Tongue (tissue), 2 donors: Measurements from ENCODE around the gene PMEL. TPM values are rescaled to one million over a fixed set of nuclear protein-coding genes. Genes with fewer than 3 reads are reported as not detected.
"Not testable (repeated sequence)": the region's sequence is repeated elsewhere in the genome, so short reads cannot be mapped to it uniquely, and the experiment has no call there.

Experiments
- DNase-seq: peaks from one replicate; pipeline ENCODE4 v3.0.0-alpha.2; 2015
- total RNA-seq: library from RNA; depleted of rRNA; stranded (reverse); fragments of >200 nt; gene quantifications from one replicate; pipeline ENCODE4 v1.2.3, GENCODE V29; 2014

PMEL gene
- total RNA-seq, 1 donor from 2014 or later: 2.1 TPM

- DNase-seq: no peak
These were observed 17.5 kb upstream of the PMEL start for GRCh38 chr12:55983232-55983842.

DNA sequence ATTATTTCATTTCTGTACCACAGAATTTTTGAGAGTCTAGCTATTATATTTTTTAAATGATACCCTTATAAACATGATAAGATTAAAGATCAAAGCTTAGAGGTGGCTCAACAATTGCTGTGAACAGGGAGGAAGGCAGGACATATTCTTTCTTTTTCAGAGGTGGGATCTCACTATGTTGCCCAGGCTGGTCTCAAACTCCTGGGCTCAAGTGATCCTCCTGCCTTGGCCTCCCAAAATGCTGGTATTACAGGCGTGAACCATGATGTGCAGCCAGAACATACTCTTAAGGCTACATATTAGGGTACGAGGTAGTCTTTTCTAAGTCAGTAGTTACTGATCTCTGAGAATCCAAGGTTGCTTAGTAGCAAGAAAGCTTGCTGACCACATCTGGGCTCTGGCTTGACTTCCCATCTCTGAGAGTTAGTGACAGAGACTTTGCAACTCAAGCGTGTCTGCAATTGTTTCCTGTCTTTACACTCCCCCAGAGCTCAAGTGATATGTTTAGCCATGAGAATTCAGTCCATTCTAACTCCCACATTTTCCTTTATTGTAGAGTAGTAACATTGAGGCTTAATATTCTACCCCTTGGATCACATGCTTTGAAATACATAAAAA is 16.6 kb upstream of the PMEL start:
- no peak for DNase-seq

DNA sequence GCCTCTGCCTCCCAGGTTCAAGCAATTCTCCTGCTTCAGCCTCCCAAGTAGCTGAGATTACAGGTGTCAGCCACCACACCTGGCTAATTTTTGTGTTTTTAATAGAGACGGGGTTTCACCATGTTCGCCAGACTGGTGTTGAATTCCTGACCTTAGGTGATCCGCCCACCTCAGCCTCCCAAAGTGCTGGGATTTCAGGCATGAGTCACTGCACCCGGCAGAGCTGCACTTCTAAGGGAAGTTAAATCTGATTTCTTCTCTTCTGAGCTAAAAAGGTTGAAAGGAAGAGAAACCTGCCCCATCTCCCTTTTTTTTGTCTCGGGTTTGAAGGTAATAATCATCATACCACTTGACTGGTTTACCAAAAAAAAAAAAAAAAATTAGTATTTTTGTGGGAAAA is 16.0 kb upstream of the PMEL start:
- DNase-seq: not testable (repeated sequence)

DNA sequence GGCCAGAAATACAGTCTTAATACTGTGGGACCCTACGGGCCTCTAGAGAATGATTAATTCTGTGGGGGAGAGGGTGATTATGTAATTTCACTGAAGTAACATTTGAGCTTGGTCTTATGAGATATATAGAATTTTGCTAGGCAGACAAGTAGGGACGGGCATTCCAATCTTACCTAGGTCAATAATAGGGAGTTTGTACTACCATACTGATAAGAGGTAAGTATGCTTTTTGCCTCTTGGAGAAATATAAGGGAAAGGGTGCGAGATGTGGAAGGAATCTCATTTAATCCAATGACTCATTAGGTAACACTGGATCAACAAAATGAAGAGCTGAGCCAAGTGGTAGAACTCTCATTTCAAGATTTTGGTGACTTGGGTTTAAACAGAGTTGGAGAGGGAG is 13.2 kb upstream of the PMEL start:
- no peak for DNase-seq

GRCh38 chr12:55978393-55978792 is 12.6 kb upstream of the PMEL start:
- no peak for DNase-seq

DNA sequence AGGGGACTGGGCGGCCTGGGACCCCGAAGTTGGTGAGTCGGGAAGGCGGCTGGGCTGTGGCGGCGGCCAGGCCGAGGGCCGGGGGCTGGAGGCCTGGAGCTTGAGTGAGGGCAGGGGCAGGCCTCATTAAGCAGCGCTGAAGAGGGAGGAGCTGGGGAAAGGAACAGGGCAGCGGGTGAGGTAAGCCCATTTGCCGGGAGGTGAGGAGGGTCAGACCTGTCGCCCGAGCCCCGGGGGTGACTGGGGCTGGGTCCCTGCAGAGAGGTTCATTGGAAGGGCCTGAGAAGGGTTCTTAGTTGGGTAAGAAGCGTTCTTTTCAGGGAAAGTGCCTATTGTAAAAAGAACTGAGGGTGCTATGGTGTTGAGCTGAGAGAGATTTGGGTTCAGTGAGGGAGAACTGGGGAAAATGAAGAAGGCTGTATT is 8.5 kb upstream of the PMEL start:
- DNase-seq: peak; percentile 60

DNA sequence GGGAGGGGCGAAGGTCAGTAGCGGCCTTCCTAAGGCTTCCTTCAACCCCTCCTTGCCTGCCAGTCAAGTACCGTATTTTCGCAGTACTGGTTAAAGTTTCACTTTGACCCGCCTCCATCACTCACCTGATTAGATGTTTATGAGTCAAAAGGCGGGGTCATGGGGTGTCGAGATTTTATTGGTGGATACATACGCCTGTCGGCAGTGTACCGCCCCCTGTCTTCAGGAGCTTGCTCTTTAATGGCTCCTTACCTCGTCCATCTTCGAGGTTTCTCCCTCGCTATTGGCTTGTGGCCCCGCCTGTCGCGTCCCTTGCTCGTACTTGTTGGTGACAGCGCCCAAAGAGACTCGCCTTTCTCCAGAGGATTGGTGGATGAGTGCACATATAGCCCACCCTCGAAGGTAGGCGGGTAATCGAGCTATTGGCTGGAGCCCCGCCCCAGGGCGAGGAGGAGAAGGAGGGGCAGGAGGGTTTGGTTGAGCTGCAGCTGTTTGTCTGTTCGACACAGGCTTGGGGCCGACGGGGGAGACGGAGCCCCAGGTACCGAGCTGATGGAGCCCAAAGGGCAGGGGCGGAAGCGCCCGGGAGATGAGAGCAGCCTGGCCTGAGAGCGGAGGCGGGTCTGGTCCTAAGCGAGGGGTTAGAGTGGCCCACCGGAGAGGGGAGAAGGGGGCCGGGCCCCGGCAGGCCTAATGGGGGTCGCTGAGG is 7.9 kb upstream of the PMEL start, which contains the start of gene RAB5B:
TSS of gene RAB5B (plus strand) at position 480 of the 709 bp plus-strand sequence. CDS start 12,883 bp downstream, outside the sequence.
- peak; percentile 100 for DNase-seq

- DNase-seq: no peak
These were observed 7.2 kb upstream of the PMEL start for GRCh38 chr12:55972911-55973598.

- no peak for DNase-seq
These were observed 6.6 kb upstream of the PMEL start for GRCh38 chr12:55972456-55972855.

GRCh38 chr12:55972042-55972441 is 6.2 kb upstream of the PMEL start:
- no peak for DNase-seq

DNA sequence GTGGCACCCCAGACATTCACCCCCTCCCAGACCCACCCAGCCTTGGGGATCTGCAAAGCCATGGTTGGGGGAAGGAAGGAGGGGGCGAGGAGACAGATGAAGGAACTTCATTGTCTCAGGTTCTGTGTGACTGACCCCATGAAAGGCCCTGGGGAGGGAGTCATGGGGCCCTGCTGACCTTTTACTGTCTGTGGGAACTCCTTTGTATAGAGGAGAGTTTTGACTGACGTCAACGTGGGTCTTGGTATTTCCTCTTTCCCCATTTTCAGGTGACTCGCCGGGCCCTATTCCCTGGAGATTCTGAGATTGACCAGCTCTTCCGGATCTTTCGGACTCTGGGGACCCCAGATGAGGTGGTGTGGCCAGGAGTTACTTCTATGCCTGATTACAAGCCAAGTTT is 4.9 kb upstream of the PMEL start:
- no peak for DNase-seq

DNA sequence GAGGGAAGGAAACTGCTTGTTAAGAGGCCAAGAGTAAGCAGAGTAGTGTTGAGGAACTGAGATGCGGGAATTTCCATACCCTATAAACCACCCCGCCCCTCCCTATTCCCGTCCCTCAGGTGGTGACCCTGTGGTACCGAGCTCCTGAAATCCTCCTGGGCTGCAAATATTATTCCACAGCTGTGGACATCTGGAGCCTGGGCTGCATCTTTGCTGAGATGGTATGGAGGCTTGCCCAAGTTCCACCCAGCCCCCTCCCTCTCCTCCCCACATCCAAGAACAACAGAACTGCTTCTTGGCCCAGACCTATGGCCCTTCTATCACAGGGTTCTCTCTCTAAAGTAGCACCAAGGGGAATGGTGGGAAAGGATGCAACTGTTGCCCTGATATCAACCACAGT is 3.5 kb upstream of the PMEL start:
- DNase-seq: peak; percentile 15

- DNase-seq: peak; percentile 97
These were observed 803 bp upstream of the PMEL start, which contains the start of gene CDK2 for GRCh38 chr12:55966408-55967281. TSS of gene CDK2 (plus strand) at chr12:55966830. CDS start at chr12:55967009, 179 bp downstream.

DNA sequence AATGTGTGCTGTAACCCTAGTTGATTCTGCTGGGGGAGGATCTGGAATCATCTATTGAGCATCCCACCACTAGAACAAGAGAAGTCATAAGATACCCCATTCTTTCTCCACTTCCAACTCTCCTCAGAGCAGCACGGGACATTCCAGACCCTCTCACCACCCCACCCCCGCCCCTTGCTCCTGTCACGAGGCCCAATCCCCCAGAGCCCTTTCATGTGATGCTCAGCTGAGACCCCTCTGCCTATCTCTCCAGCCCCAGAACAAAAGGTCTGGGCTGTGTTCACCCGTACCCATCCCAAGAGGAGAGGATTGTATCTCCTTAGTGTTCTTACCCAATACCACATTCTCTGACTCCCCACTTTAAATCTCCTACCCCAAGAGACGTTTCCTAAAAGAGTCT is 602 bp downstream of the PMEL start:
- no peak for DNase-seq

DNA sequence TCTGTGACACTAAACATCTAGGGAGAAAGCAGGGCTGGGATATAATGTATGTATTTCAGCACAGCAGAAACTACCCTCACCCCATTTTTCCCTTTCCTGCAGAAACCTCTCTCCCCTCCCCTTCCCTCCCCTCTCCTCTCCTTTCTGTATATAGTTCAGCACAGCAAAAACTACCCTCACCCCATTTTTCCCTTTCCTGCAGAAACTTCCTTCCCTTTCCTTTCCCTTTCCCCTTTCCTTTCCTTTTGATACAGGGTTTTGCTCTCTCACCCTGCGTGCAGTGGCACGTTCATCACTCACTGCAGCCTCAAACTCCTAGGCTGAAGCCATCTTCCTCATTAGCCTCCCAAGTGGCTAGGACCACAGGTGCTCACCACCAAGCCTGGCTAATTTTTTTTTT is 2.1 kb downstream of the PMEL start:
- DNase-seq: no peak

- DNase-seq: no peak
These were observed 8.6 kb downstream of the PMEL start for GRCh38 chr12:55957106-55957859.

- no peak for DNase-seq
These were observed 9.9 kb downstream of the PMEL start for GRCh38 chr12:55955800-55956508.

- DNase-seq: no peak
These were observed 10.5 kb downstream of the PMEL start for GRCh38 chr12:55955344-55955743.

- DNase-seq: no peak
These were observed 19.3 kb downstream of the PMEL start for GRCh38 chr12:55946553-55946952.

- no peak for DNase-seq
These were observed 23.2 kb downstream of the PMEL start for GRCh38 chr12:55942577-55943136.
